Dermis microvascular lymphatic vessel endothelial cell (primary cell): Measurements from ENCODE around the gene SAPCD2. TPM values are rescaled to one million over a fixed set of nuclear protein-coding genes. Genes with fewer than 3 reads are reported as not detected.
A peak's percentile ranks its signal among the peaks of the same experiment; 100 is the strongest.

Source experiments
- DNase-seq, 2 donors: peaks; one replicate each; pipeline versions ENCODE4 v3.0.0 to v3.0.0-alpha.2; 2010; ENCODE audit warnings: low read depth in 2 of 2
- total RNA-seq: library from RNA; depleted of rRNA; stranded (reverse); fragments of >200 nt; gene quantifications from 2 replicates; pipeline ENCODE4 v1.2.1, GENCODE V29; 2014

SAPCD2 gene
- total RNA-seq, 1 donor from 2014 or later, result 10.3 TPM

- no peak for DNase-seq
Measured at GRCh38 chr9:137082222-137082924, 12.0 kb upstream of the SAPCD2 start.

- no peak for DNase-seq
Measured at GRCh38 chr9:137080260-137081122, 10.1 kb upstream of the SAPCD2 start.

GRCh38 chr9:137079401-137079787, 9.0 kb upstream of the SAPCD2 start:
- DNase-seq, result no peak

- no peak for DNase-seq
Measured at GRCh38 chr9:137078701-137079400, 8.5 kb upstream of the SAPCD2 start.

- peak in 1 of 2 donors; percentile 45 for DNase-seq
Measured at GRCh38 chr9:137077758-137078693, 7.7 kb upstream of the SAPCD2 start.

- peak; percentile 34 to 81 for DNase-seq
Measured at GRCh38 chr9:137077010-137077747, 6.8 kb upstream of the SAPCD2 start, which contains the start of gene UAP1L1. Gene UAP1L1, plus strand, starts transcription at chr9:137077517. Its CDS starts 16 bp downstream, at chr9:137077533.

- no peak for DNase-seq
Measured at GRCh38 chr9:137076636-137077009, 6.3 kb upstream of the SAPCD2 start.

GRCh38 chr9:137075275-137075775, 5.0 kb upstream of the SAPCD2 start:
- no peak for DNase-seq

- DNase-seq, result no peak
Measured at GRCh38 chr9:137074657-137075274, 4.4 kb upstream of the SAPCD2 start.

- DNase-seq, result no peak
Measured at GRCh38 chr9:137073992-137074399, 3.6 kb upstream of the SAPCD2 start.

- DNase-seq, result no peak
Measured at GRCh38 chr9:137071282-137071681, 925 bp upstream of the SAPCD2 start.

GRCh38 chr9:137070906-137071275, 534 bp upstream of the SAPCD2 start:
- DNase-seq, result no peak

- DNase-seq, result no peak
Measured at GRCh38 chr9:137069508-137070091, 757 bp downstream of the SAPCD2 start.

- DNase-seq, result no peak
Measured at GRCh38 chr9:137068539-137069507, 1.5 kb downstream of the SAPCD2 start.

- DNase-seq, result peak; percentile 70 to 85
Measured at GRCh38 chr9:137067860-137068538, 2.4 kb downstream of the SAPCD2 start.

GRCh38 chr9:137066096-137066861, 4.1 kb downstream of the SAPCD2 start:
- no peak for DNase-seq
